ENCODE results near the gene MTOR. TPM values are rescaled to one million over a fixed set of nuclear protein-coding genes. Genes with fewer than 3 reads are reported as not detected.
A peak's percentile ranks its signal among the peaks of the same experiment; 100 is the strongest.

MTOR gene
- total and polyA plus RNA-seq, 10 of the 15 experiments (the other 5 are each of a cell fraction or from before 2014, with no cell fraction given), result 6.6 to 41.8 (median 29.8) TPM

DNA sequence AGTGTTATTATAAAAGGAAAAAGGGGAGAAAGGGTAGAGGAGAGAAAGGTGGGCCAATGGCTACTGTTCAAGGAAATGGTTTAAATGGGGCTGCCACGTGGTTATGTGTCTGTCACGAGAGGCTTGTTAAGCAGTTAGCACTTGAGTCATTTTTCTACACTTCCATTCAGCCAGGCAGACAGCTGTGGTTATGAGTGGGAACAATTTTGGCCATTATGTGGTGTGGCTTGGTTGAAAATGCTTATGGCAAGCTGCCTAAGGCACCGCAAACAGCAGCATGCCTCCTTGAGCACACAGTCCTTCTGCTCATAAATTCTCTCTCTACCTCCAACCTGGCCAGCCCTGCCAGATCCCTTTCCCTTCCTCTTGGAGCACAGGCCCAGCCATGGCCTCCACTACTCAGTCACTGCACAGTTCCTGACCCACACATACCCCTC lies 199.4 kb downstream of the MTOR start:
- peak overlapping the region; percentile 65 for H3K4me2 ChIP-seq (ENCODE audit: control insufficient read depth, insufficient read depth)
- FAIRE-seq (peak; percentile 92), ATAC-seq (peak; percentile 61), DNase-seq (ENCODE audit: low read depth, low spot score) (peak; percentile 87)
- H4K20me1 ChIP-seq (ENCODE audit: control insufficient read depth, insufficient read depth), result no peaks in the 10 kb centered on the region
- WGBS (ENCODE audit: insufficient coverage, insufficient replicate concordance, low lambda C conversion rate, missing lambda C conversion rate), result 0% methylated on average over 3 of the region's 3 CpGs
- SMC1A ChIA-PET (ENCODE audit: uncharacterized antibody, unreplicated experiment), result interaction anchor here (0.6 to 3.8 kb wide), 5 partner anchors 25 to 141 kb away, joined by 3 to 25 read pairs (median 3); no protein-coding TSS in a partner anchor
- H2AFZ ChIP-seq (ENCODE audit: control insufficient read depth, low read depth, low read length), result no peak overlapping the region
- POLR2A ChIA-PET, result interaction anchor here (0.5 kb wide), 1 partner anchor 162 kb away, joined by 5 read pairs; no protein-coding TSS in a partner anchor
- no peaks in the 10 kb centered on the region for H3K27me3 ChIP-seq (replicated peaks in 1 of 2; ENCODE audit: control insufficient read depth in 2 of 2, insufficient read depth in 2 of 2, low read length in 1 of 2)
- H3K36me3 ChIP-seq (ENCODE audit: control insufficient read depth in 2 of 2, insufficient read depth in 2 of 2, low read length in 1 of 2), result peaks cover 12 to 16% of the 10 kb centered on the region in 2 experiments
- intact Hi-C loops (cut with micrococcal nuclease; ENCODE audit: unreplicated experiment), result no loop called here
- in situ Hi-C loops (cut with MboI), result no loop called here
- H3K9me3 ChIP-seq (replicated peaks; ENCODE audit: control insufficient read depth, insufficient read depth, low read length), result no peaks in the 10 kb centered on the region; the same call in 2 of the 3 replicates
- H3K4me1 ChIP-seq (ENCODE audit: control insufficient read depth, insufficient read depth, low read length), result peaks cover 26% of the 10 kb centered on the region
- no TSS peak for BruUV-seq (replicated peaks)
- RAD21 ChIA-PET (ENCODE audit: unreplicated experiment), result interaction anchor here (2.6 kb wide), 1 partner anchor 25 kb away, joined by 16 read pairs; no protein-coding TSS in a partner anchor
- no peak overlapping the region for H3K4me3 ChIP-seq
- CTCF ChIA-PET, result interaction anchor here (1.2 to 5.1 kb wide), 3 partner anchors 10 to 555 kb away, joined by 3 to 36 read pairs (median 4); no protein-coding TSS in a partner anchor
- no peak overlapping the region for H3K9ac ChIP-seq (ENCODE audit: control insufficient read depth, insufficient read depth, low read length)
- peak overlapping the region; percentile 72 for H3K27ac ChIP-seq (ENCODE audit: control insufficient read depth, insufficient read depth)
- H3K79me2 ChIP-seq (ENCODE audit: control insufficient read depth, insufficient read depth, low read length), result peaks cover 34% of the 10 kb centered on the region
- TF ChIP-seq SREBF2 (IDR thresholded peaks at IDR 0.05; ENCODE audit: low read length) (no peak), JUNB (IDR thresholded peaks at IDR 0.05) (peak; percentile 46; the same call in 1 of the 2 replicates), MYB (IDR thresholded peaks at IDR 0.05; ENCODE audit: borderline replicate concordance, low read depth, low read length) (0 out of 2 replicates have a peak, but pooled peaks have one; percentile 56), RCOR1 (conservative IDR thresholded peaks at IDR 0.05; ENCODE audit: low read depth, low read length) (no peak), FOXM1 (IDR thresholded peaks at IDR 0.05; ENCODE audit: low read depth, low read length) (peak; percentile 75; the same call in 1 of the 2 replicates), SP1 (IDR thresholded peaks at IDR 0.05; ENCODE audit: low read depth, low read length) (peak; percentile 14), POU2F2 (IDR thresholded peaks at IDR 0.05; ENCODE audit: borderline replicate concordance, low read depth, low read length) (peak; percentile 67; the same call in 1 of the 3 replicates), KLF5 (IDR thresholded peaks at IDR 0.05; ENCODE audit: partially characterized antibody) (no peak), STAT1 (conservative IDR thresholded peaks at IDR 0.05) (no peak), ZNF217 (IDR thresholded peaks at IDR 0.05) (0 out of 2 replicates have a peak, but pooled peaks have one; percentile 42), NRF1 (conservative IDR thresholded peaks at IDR 0.05; ENCODE audit: low read depth, low read length) (no peak), EGR1 (IDR thresholded peaks at IDR 0.05; ENCODE audit: borderline replicate concordance in 1 of 2, low read depth in 2 of 2, low read length in 2 of 2) (no peak)
- TF ChIP-seq, protein P1, sequence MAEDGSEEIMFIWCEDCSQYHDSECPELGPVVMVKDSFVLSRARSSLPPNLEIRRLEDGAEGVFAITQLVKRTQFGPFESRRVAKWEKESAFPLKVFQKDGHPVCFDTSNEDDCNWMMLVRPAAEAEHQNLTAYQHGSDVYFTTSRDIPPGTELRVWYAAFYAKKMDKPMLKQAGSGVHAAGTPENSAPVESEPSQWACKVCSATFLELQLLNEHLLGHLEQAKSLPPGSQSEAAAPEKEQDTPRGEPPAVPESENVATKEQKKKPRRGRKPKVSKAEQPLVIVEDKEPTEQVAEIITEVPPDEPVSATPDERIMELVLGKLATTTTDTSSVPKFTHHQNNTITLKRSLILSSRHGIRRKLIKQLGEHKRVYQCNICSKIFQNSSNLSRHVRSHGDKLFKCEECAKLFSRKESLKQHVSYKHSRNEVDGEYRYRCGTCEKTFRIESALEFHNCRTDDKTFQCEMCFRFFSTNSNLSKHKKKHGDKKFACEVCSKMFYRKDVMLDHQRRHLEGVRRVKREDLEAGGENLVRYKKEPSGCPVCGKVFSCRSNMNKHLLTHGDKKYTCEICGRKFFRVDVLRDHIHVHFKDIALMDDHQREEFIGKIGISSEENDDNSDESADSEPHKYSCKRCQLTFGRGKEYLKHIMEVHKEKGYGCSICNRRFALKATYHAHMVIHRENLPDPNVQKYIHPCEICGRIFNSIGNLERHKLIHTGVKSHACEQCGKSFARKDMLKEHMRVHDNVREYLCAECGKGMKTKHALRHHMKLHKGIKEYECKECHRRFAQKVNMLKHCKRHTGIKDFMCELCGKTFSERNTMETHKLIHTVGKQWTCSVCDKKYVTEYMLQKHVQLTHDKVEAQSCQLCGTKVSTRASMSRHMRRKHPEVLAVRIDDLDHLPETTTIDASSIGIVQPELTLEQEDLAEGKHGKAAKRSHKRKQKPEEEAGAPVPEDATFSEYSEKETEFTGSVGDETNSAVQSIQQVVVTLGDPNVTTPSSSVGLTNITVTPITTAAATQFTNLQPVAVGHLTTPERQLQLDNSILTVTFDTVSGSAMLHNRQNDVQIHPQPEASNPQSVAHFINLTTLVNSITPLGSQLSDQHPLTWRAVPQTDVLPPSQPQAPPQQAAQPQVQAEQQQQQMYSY (CRISPR knock-in tag; IDR thresholded peaks at IDR 0.05), result no peak
- TF ChIP-seq, protein P2, sequence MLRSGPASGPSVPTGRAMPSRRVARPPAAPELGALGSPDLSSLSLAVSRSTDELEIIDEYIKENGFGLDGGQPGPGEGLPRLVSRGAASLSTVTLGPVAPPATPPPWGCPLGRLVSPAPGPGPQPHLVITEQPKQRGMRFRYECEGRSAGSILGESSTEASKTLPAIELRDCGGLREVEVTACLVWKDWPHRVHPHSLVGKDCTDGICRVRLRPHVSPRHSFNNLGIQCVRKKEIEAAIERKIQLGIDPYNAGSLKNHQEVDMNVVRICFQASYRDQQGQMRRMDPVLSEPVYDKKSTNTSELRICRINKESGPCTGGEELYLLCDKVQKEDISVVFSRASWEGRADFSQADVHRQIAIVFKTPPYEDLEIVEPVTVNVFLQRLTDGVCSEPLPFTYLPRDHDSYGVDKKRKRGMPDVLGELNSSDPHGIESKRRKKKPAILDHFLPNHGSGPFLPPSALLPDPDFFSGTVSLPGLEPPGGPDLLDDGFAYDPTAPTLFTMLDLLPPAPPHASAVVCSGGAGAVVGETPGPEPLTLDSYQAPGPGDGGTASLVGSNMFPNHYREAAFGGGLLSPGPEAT (IDR thresholded peaks at IDR 0.05; ENCODE audit: low read depth), result peak; percentile 83
- TF ChIP-seq, protein P3, sequence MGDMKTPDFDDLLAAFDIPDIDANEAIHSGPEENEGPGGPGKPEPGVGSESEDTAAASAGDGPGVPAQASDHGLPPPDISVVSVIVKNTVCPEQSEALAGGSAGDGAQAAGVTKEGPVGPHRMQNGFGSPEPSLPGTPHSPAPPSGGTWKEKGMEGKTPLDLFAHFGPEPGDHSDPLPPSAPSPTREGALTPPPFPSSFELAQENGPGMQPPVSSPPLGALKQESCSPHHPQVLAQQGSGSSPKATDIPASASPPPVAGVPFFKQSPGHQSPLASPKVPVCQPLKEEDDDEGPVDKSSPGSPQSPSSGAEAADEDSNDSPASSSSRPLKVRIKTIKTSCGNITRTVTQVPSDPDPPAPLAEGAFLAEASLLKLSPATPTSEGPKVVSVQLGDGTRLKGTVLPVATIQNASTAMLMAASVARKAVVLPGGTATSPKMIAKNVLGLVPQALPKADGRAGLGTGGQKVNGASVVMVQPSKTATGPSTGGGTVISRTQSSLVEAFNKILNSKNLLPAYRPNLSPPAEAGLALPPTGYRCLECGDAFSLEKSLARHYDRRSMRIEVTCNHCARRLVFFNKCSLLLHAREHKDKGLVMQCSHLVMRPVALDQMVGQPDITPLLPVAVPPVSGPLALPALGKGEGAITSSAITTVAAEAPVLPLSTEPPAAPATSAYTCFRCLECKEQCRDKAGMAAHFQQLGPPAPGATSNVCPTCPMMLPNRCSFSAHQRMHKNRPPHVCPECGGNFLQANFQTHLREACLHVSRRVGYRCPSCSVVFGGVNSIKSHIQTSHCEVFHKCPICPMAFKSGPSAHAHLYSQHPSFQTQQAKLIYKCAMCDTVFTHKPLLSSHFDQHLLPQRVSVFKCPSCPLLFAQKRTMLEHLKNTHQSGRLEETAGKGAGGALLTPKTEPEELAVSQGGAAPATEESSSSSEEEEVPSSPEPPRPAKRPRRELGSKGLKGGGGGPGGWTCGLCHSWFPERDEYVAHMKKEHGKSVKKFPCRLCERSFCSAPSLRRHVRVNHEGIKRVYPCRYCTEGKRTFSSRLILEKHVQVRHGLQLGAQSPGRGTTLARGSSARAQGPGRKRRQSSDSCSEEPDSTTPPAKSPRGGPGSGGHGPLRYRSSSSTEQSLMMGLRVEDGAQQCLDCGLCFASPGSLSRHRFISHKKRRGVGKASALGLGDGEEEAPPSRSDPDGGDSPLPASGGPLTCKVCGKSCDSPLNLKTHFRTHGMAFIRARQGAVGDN (IDR thresholded peaks at IDR 0.05), result peak; percentile 94
